NB4 (cell line): Measurements from ENCODE around the gene JAZF1.

Experiments used
- MAX ChIP-seq: IDR thresholded peaks from 2 replicates; pipeline ENCODE4 v1.6.1; 2011; ENCODE audit warnings: low read depth, low read length
- POLR2A ChIP-seq: IDR thresholded peaks from 2 replicates; pipeline ENCODE4 v1.6.1; 2011; ENCODE audit warnings: mild to moderate bottlenecking; ENCODE audit not compliant: insufficient read length; ENCODE audit errors: extremely low read depth
- TF ChIP-seq, protein P1 (sequence below): IDR thresholded peaks from one replicate; pipeline ENCODE4 v1.5.1; 2012; ENCODE audit warnings: low read depth, low read length

DNA sequence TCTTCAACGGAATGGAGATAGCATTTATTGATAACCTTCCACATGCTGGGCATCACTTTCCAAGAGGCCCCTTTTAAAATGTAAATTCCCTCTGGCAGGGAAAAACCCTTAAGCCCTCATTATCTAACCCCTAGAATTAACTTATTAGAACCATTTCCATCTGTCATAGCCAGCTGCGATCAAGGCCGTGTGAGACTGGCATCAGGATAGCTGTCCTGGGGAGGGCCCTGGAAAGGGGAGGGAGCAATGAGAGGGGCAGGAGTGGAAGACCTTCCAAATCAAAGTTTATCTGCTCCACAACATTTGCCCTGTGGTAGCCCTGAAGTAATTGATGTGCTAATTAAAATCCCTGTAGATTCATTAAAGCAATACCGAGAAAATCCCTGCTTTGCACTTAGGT, 45.0 kb upstream of the JAZF1 start:
- TF ChIP-seq, protein P1, sequence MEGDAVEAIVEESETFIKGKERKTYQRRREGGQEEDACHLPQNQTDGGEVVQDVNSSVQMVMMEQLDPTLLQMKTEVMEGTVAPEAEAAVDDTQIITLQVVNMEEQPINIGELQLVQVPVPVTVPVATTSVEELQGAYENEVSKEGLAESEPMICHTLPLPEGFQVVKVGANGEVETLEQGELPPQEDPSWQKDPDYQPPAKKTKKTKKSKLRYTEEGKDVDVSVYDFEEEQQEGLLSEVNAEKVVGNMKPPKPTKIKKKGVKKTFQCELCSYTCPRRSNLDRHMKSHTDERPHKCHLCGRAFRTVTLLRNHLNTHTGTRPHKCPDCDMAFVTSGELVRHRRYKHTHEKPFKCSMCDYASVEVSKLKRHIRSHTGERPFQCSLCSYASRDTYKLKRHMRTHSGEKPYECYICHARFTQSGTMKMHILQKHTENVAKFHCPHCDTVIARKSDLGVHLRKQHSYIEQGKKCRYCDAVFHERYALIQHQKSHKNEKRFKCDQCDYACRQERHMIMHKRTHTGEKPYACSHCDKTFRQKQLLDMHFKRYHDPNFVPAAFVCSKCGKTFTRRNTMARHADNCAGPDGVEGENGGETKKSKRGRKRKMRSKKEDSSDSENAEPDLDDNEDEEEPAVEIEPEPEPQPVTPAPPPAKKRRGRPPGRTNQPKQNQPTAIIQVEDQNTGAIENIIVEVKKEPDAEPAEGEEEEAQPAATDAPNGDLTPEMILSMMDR = no peak
- TF ChIP-seq POLR2A (no peak), MAX (no peak)
